ENCODE measurements around the gene CCT7. TPM values are rescaled to one million over a fixed set of nuclear protein-coding genes. Genes with fewer than 3 reads are reported as not detected.
A peak's percentile ranks its signal among the peaks of the same experiment; 100 is the strongest.
"Not testable (repeated sequence)": the region's sequence is repeated elsewhere in the genome, so short reads cannot be mapped to it uniquely, and the experiment has no call there.

Gene CCT7
- 295 and 307 TPM in 2 replicates for total RNA-seq

- intact Hi-C loops (cut with micrococcal nuclease): loop anchor here (1.0 to 5.0 kb wide), 13 partner anchors 20 to 1902 kb away; partner anchors contain the start of genes ALMS1, DGUOK, EXOC6B and FBXO41
- ATAC-seq (ENCODE audit: low read depth) (peak; percentile 64), DNase-seq (peak; percentile 80)
- TF ChIP-seq, protein P1, sequence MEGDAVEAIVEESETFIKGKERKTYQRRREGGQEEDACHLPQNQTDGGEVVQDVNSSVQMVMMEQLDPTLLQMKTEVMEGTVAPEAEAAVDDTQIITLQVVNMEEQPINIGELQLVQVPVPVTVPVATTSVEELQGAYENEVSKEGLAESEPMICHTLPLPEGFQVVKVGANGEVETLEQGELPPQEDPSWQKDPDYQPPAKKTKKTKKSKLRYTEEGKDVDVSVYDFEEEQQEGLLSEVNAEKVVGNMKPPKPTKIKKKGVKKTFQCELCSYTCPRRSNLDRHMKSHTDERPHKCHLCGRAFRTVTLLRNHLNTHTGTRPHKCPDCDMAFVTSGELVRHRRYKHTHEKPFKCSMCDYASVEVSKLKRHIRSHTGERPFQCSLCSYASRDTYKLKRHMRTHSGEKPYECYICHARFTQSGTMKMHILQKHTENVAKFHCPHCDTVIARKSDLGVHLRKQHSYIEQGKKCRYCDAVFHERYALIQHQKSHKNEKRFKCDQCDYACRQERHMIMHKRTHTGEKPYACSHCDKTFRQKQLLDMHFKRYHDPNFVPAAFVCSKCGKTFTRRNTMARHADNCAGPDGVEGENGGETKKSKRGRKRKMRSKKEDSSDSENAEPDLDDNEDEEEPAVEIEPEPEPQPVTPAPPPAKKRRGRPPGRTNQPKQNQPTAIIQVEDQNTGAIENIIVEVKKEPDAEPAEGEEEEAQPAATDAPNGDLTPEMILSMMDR (IDR thresholded peaks at IDR 0.05): no peak
- H3K27ac Mint-ChIP-seq: peak within 1 kb of the TSS; percentile 93
- H3K4me3 Mint-ChIP-seq: peak within 1 kb of the TSS; percentile 95
- POLR2A ChIA-PET: interaction anchor here (0.5 to 4.5 kb wide), 24 partner anchors 9 to 1521 kb away, joined by 3 to 51 read pairs (median 5); partner anchors contain the start of genes ALMS1, EGR4, EMX1 and FBXO41
- CTCF ChIA-PET: interaction anchor here (1.1 to 2.8 kb wide), 6 partner anchors 21 to 218 kb away, joined by 3 to 23 read pairs (median 6); partner anchors contain the start of gene ALMS1
- H3K4me1 Mint-ChIP-seq: peaks cover 40% of the 10 kb centered on the region
- no peaks in the 10 kb centered on the region for H3K27me3 Mint-ChIP-seq
- peaks cover 38% of the 10 kb centered on the region for H3K36me3 Mint-ChIP-seq (ENCODE audit: low read depth)
- H3K9me3 Mint-ChIP-seq: no peaks in the 10 kb centered on the region
These were observed at the start of gene CCT7 for GRCh38 chr2:73233932-73234832. Gene CCT7 (plus strand): TSS chr2:73234308. CDS start chr2:73234379, 71 bp downstream.

GRCh38 chr2:73185965-73186364 lies 48.1 kb upstream of the CCT7 start:
- Mint-ChIP-seq H3K27ac (no peak overlapping the region), H3K27me3 (peaks cover 30% of the 10 kb centered on the region), H3K9me3 (peaks cover 2% of the 10 kb centered on the region), H3K36me3 (ENCODE audit: low read depth) (no peaks in the 10 kb centered on the region), H3K4me3 (no peak overlapping the region), H3K4me1 (no peaks in the 10 kb centered on the region)
- TF ChIP-seq, protein P1 (IDR thresholded peaks at IDR 0.05): no peak
- DNase-seq: no peak
- ATAC-seq (ENCODE audit: low read depth): no peak
- CTCF ChIA-PET: no interaction called here
- intact Hi-C loops (cut with micrococcal nuclease): no loop called here
- POLR2A ChIA-PET: no interaction called here

DNA sequence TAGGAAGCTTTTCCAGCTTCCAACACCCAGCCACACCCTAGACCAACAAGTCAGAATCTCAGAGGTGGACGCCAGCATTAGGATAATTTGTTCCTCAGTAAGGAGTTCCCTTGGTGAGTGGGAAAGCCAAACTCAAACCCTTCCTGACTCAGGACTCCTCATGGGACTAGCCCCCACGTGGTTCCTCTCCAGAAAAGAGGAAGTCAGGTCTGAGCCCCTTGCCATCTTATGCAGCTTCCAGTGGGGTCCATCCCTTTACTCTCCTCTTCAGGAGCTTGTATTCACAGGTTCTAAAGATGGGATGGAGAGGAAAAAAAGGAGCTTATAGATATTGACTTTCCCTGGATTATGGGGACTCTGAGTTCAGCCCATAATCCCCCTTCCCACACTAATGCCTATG lies 46.6 kb upstream of the CCT7 start:
- peaks cover 28% of the 10 kb centered on the region for H3K27me3 Mint-ChIP-seq
- no peaks in the 10 kb centered on the region for H3K4me1 Mint-ChIP-seq
- TF ChIP-seq, protein P1 (IDR thresholded peaks at IDR 0.05): no peak
- CTCF ChIA-PET: interaction anchor here (1.3 kb wide), 1 partner anchor 10 kb away, joined by 7 read pairs; no protein-coding TSS in a partner anchor
- ATAC-seq (ENCODE audit: low read depth) (no peak), DNase-seq (no peak)
- intact Hi-C loops (cut with micrococcal nuclease): no loop called here
- no peak overlapping the region for H3K4me3 Mint-ChIP-seq
- H3K36me3 Mint-ChIP-seq (ENCODE audit: low read depth): no peaks in the 10 kb centered on the region
- no peak overlapping the region for H3K27ac Mint-ChIP-seq
- POLR2A ChIA-PET: no interaction called here
- peaks cover 2% of the 10 kb centered on the region for H3K9me3 Mint-ChIP-seq

GRCh38 chr2:73197579-73197978 lies 36.5 kb upstream of the CCT7 start:
- TF ChIP-seq, protein P1 (IDR thresholded peaks at IDR 0.05): no peak
- intact Hi-C loops (cut with micrococcal nuclease): no loop called here
- ChIA-PET CTCF (no interaction called here), POLR2A (no interaction called here)
- Mint-ChIP-seq H3K36me3 (ENCODE audit: low read depth) (no peaks in the 10 kb centered on the region), H3K4me1 (peaks cover 6% of the 10 kb centered on the region), H3K9me3 (peaks cover 2% of the 10 kb centered on the region), H3K27ac (no peak overlapping the region), H3K4me3 (no peak overlapping the region), H3K27me3 (peaks cover 44% of the 10 kb centered on the region)
- DNase-seq (no peak), ATAC-seq (ENCODE audit: low read depth) (no peak)

GRCh38 chr2:73200281-73200680 lies 33.8 kb upstream of the CCT7 start:
- H3K27me3 Mint-ChIP-seq: peaks cover 54% of the 10 kb centered on the region
- H3K36me3 Mint-ChIP-seq (ENCODE audit: low read depth); POLR2A ChIA-PET; H3K27ac Mint-ChIP-seq; CTCF ChIA-PET; H3K4me3 Mint-ChIP-seq; H3K9me3 Mint-ChIP-seq; H3K4me1 Mint-ChIP-seq; DNase-seq; ATAC-seq (ENCODE audit: low read depth); intact Hi-C loops (cut with micrococcal nuclease): not testable (repeated sequence)
